ENCODE measurements around the gene UTP11.

UTP11 gene

DNA sequence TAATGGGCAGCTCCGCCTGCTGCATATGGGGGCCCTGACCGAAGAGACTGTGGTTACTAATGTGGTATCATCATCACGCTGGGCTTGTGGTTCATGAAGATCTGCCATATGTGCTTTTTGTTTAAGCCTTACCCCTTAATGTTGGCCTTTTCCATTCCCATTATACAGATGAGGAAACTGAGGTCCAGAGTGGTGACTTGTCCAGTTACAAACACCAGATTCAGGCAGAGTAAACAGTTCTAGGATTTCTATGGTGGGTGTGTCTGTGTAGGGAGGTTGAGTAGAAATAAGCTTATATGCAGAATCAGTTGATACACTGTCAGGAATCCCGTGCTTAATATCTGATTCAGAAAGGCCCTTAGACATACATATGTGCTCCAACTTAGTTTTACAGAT lies 691 bp downstream of the UTP11 start:
- Histone ChIP-seq H3K23ac (ENCODE audit: low read length) (no peak overlapping the region), H3K4ac (ENCODE audit: low read depth, low read length) (no peak overlapping the region), H3K27ac (ENCODE audit: low read depth, low read length) (peak overlapping the region; percentile 83), H4K5ac (ENCODE audit: low read length) (no peak overlapping the region), H2BK120ac (ENCODE audit: low read depth, low read length) (no peak overlapping the region), H2BK5ac (ENCODE audit: low read length) (no peak overlapping the region), H4K8ac (ENCODE audit: low read depth, low read length) (no peak overlapping the region), H3K79me2 (ENCODE audit: control insufficient read depth, insufficient read depth, low read length) (peaks cover 41% of the 10 kb centered on the region), H3K56ac (ENCODE audit: low read length) (peak overlapping the region; percentile 92), H3K9ac (ENCODE audit: low read length) (peak overlapping the region; percentile 96), H3K36me3 (ENCODE audit: control insufficient read depth, insufficient read depth, low read length) (peaks cover 2% of the 10 kb centered on the region), H3K79me1 (ENCODE audit: low read length) (peaks cover 13% of the 10 kb centered on the region), H2AK5ac (ENCODE audit: low read length) (peak overlapping the region; percentile 13), H3K4me3 (ENCODE audit: low read length) (peak overlapping the region; percentile 94), H3K18ac (ENCODE audit: low read length) (no peak overlapping the region), H2BK15ac (replicated peaks; ENCODE audit: low read depth) (no peak overlapping the region), H3K27me3 (ENCODE audit: insufficient read depth, low read length, poor library complexity) (no peaks in the 10 kb centered on the region), H3K4me2 (ENCODE audit: low read length) (peak overlapping the region; percentile 84), H3K4me1 (ENCODE audit: control insufficient read depth, low read depth, low read length) (peaks cover 5% of the 10 kb centered on the region)
- WGBS (ENCODE audit: extremely low coverage, insufficient coverage, low lambda C conversion rate) = no CpG with 5 or more reads among the region's 4 CpGs
- DNase-seq = no peak

DNA sequence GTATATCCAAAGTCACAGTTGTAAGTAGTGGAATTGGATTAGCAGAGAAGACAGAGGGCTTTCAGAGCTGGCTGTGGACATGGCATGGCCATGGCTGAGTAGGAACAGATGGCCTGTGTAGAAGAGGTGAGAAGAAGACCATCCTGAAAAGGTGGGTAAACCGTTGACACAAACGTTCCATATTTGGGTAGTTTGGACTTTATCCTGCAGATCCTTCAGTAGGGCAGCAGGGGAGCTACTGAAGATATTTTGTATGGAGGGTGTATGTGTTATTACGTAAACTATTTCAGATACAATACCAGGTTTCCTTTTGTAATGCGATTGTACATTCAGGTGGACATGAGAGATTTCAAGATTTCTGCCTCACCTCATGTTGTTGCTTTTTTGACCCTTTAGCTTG lies 1.6 kb downstream of the UTP11 start:
- Histone ChIP-seq H3K27ac (ENCODE audit: low read depth, low read length) (no peak overlapping the region), H3K4me2 (ENCODE audit: low read length) (no peak overlapping the region), H3K4me1 (ENCODE audit: control insufficient read depth, low read depth, low read length) (peaks cover 3% of the 10 kb centered on the region), H3K23ac (ENCODE audit: low read length) (no peak overlapping the region), H2BK15ac (replicated peaks; ENCODE audit: low read depth) (no peak overlapping the region), H3K56ac (ENCODE audit: low read length) (no peak overlapping the region), H2BK120ac (ENCODE audit: low read depth, low read length) (no peak overlapping the region), H3K27me3 (ENCODE audit: insufficient read depth, low read length, poor library complexity) (no peaks in the 10 kb centered on the region), H4K5ac (ENCODE audit: low read length) (no peak overlapping the region), H2BK5ac (ENCODE audit: low read length) (no peak overlapping the region), H3K79me2 (ENCODE audit: control insufficient read depth, insufficient read depth, low read length) (peaks cover 41% of the 10 kb centered on the region), H2AK5ac (ENCODE audit: low read length) (no peak overlapping the region), H3K4ac (ENCODE audit: low read depth, low read length) (no peak overlapping the region), H3K36me3 (ENCODE audit: control insufficient read depth, insufficient read depth, low read length) (peaks cover 2% of the 10 kb centered on the region), H4K8ac (ENCODE audit: low read depth, low read length) (no peak overlapping the region), H3K4me3 (ENCODE audit: low read length) (no peak overlapping the region), H3K18ac (ENCODE audit: low read length) (no peak overlapping the region), H3K9ac (ENCODE audit: low read length) (no peak overlapping the region), H3K79me1 (ENCODE audit: low read length) (peaks cover 13% of the 10 kb centered on the region)
- WGBS (ENCODE audit: extremely low coverage, insufficient coverage, low lambda C conversion rate) = no CpG with 5 or more reads among the region's 4 CpGs
- DNase-seq = no peak

DNA sequence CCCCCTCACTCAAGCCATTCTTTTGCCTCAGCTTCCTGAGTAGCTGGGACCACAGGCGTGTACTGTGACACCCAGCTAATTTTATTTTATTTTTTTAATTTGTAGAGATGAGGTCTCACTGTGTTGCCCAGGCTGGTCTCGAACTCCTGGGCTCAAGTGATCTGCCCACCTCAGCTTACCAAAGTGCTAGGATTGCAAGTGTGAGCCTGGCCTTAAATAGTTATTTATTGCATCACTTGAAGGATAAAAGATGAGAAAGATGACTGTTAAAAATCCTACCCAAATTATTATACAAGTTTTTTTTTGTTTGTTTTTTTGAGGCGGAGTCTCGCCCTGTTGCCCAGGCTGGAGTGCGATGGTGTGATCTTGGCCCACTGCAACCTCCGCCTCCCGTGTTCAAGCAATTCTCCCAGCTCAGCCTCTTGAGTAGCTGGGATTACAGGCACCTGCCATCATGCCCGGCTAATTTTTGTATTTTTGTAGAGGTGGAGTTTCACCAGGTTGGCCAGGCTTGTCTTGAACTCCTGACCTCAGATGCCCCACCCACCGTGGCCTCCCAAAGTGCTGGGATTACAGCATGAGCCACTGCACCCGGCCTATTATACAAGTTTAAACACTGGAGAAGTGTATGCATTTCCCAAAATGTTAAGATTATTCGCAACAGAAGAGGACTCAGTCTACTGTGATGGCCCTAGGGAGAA lies 2.3 kb downstream of the UTP11 start:
- no CpG with 5 or more reads among the region's 11 CpGs for WGBS (ENCODE audit: extremely low coverage, insufficient coverage, low lambda C conversion rate)
- Histone ChIP-seq H4K8ac (ENCODE audit: low read depth, low read length) (no peak overlapping the region), H3K27ac (ENCODE audit: low read depth, low read length) (no peak overlapping the region), H3K9ac (ENCODE audit: low read length) (no peak overlapping the region), H3K27me3 (ENCODE audit: insufficient read depth, low read length, poor library complexity) (no peaks in the 10 kb centered on the region), H3K79me1 (ENCODE audit: low read length) (peaks cover 15% of the 10 kb centered on the region), H3K4me3 (ENCODE audit: low read length) (no peak overlapping the region), H3K4me1 (ENCODE audit: control insufficient read depth, low read depth, low read length) (peaks cover 3% of the 10 kb centered on the region), H4K5ac (ENCODE audit: low read length) (no peak overlapping the region), H3K18ac (ENCODE audit: low read length) (no peak overlapping the region), H3K56ac (ENCODE audit: low read length) (no peak overlapping the region), H2BK5ac (ENCODE audit: low read length) (no peak overlapping the region), H2BK120ac (ENCODE audit: low read depth, low read length) (no peak overlapping the region), H2BK15ac (replicated peaks; ENCODE audit: low read depth) (no peak overlapping the region), H3K4me2 (ENCODE audit: low read length) (no peak overlapping the region), H3K79me2 (ENCODE audit: control insufficient read depth, insufficient read depth, low read length) (peaks cover 41% of the 10 kb centered on the region), H3K23ac (ENCODE audit: low read length) (no peak overlapping the region), H3K36me3 (ENCODE audit: control insufficient read depth, insufficient read depth, low read length) (peaks cover 4% of the 10 kb centered on the region), H2AK5ac (ENCODE audit: low read length) (no peak overlapping the region), H3K4ac (ENCODE audit: low read depth, low read length) (no peak overlapping the region)
- no peak for DNase-seq

DNA sequence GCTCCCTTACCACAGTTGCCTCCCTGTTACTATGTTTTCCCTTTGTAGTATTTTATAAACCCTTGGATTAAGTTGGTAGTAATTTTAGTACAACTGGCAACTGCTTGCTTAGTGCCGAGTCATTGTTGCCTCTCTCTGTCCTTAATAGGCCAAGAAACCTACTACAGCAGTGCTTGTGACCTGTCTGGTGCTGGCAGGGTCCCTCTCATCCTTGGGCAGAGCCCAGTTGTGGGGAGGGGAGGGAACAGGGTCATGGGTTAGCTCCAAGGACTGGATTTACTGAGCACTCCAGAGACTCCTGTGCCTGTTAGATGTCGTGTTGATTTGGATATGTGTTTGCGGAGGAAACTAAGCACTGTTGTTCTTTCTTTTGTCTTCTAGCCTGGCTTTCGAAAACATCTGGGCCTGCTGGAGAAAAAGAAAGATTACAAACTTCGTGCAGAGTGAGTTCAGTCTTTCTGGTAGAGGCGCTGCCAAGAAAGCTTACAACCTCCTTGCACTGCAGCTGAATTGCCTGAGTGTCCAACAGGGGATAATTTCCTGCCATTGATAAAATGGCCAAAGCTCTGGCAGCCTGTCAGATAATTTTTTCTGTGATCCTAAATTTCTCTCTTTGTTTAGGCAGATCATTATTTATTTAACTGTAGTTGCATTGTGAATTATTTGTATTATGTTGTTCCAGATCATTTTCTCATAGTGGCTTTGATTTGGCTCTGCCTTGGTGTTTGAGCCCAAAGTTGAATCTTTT lies 3.6 kb downstream of the UTP11 start:
- no peak overlapping the region for H3K27ac ChIP-seq (ENCODE audit: low read depth, low read length)
- no peak overlapping the region for H2BK15ac ChIP-seq (replicated peaks; ENCODE audit: low read depth)
- no peak overlapping the region for H3K9ac ChIP-seq (ENCODE audit: low read length)
- H3K79me2 ChIP-seq (ENCODE audit: control insufficient read depth, insufficient read depth, low read length) = peaks cover 41% of the 10 kb centered on the region
- H3K36me3 ChIP-seq (ENCODE audit: control insufficient read depth, insufficient read depth, low read length) = peaks cover 4% of the 10 kb centered on the region
- no peak overlapping the region for H2AK5ac ChIP-seq (ENCODE audit: low read length)
- no peak overlapping the region for H3K4me3 ChIP-seq (ENCODE audit: low read length)
- H3K4me2 ChIP-seq (ENCODE audit: low read length) = no peak overlapping the region
- no peaks in the 10 kb centered on the region for H3K27me3 ChIP-seq (ENCODE audit: insufficient read depth, low read length, poor library complexity)
- H4K8ac ChIP-seq (ENCODE audit: low read depth, low read length) = no peak overlapping the region
- no peak overlapping the region for H3K56ac ChIP-seq (ENCODE audit: low read length)
- peaks cover 15% of the 10 kb centered on the region for H3K79me1 ChIP-seq (ENCODE audit: low read length)
- H3K4me1 ChIP-seq (ENCODE audit: control insufficient read depth, low read depth, low read length) = peaks cover 3% of the 10 kb centered on the region
- DNase-seq = no peak
- no peak overlapping the region for H3K18ac ChIP-seq (ENCODE audit: low read length)
- H2BK5ac ChIP-seq (ENCODE audit: low read length) = no peak overlapping the region
- no peak overlapping the region for H3K4ac ChIP-seq (ENCODE audit: low read depth, low read length)
- H3K23ac ChIP-seq (ENCODE audit: low read length) = no peak overlapping the region
- no peak overlapping the region for H2BK120ac ChIP-seq (ENCODE audit: low read depth, low read length)
- no peak overlapping the region for H4K5ac ChIP-seq (ENCODE audit: low read length)
- WGBS (ENCODE audit: extremely low coverage, insufficient coverage, low lambda C conversion rate) = no CpG with 5 or more reads among the region's 6 CpGs

DNA sequence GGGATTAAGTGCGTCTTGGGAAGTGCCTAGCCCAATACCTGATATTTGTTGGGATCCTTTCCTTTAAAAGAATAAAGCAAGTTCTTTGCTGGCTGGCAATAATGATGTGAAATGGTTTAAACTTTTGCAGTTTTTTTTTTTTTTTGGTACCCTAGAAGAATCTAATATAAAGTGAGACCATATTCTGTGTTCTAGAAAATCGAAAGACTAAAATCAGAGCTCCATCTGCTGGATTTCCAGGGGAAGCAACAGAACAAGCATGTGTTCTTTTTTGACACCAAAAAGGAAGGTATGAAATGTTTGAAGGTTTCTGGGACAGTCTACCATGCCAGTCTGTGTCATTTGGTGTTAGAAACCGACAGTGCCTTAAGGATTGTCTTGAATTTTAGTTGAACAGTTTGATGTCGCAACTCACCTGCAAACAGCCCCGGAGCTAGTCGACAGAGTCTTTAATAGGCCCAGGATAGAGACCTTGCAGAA lies 6.4 kb downstream of the UTP11 start:
- DNase-seq = peak; percentile 53
- Histone ChIP-seq H3K27me3 (ENCODE audit: insufficient read depth, low read length, poor library complexity) (no peaks in the 10 kb centered on the region), H3K18ac (ENCODE audit: low read length) (no peak overlapping the region), H3K4me2 (ENCODE audit: low read length) (no peak overlapping the region), H2AK5ac (ENCODE audit: low read length) (no peak overlapping the region), H3K4me3 (ENCODE audit: low read length) (no peak overlapping the region), H3K27ac (ENCODE audit: low read depth, low read length) (no peak overlapping the region), H3K9ac (ENCODE audit: low read length) (no peak overlapping the region), H2BK120ac (ENCODE audit: low read depth, low read length) (no peak overlapping the region), H2BK5ac (ENCODE audit: low read length) (no peak overlapping the region), H3K4me1 (ENCODE audit: control insufficient read depth, low read depth, low read length) (no peaks in the 10 kb centered on the region), H4K5ac (ENCODE audit: low read length) (no peak overlapping the region), H3K4ac (ENCODE audit: low read depth, low read length) (no peak overlapping the region), H3K56ac (ENCODE audit: low read length) (no peak overlapping the region), H4K8ac (ENCODE audit: low read depth, low read length) (no peak overlapping the region), H2BK15ac (replicated peaks; ENCODE audit: low read depth) (no peak overlapping the region), H3K23ac (ENCODE audit: low read length) (no peak overlapping the region), H3K36me3 (ENCODE audit: control insufficient read depth, insufficient read depth, low read length) (peaks cover 11% of the 10 kb centered on the region), H3K79me1 (ENCODE audit: low read length) (peaks cover 10% of the 10 kb centered on the region), H3K79me2 (ENCODE audit: control insufficient read depth, insufficient read depth, low read length) (peaks cover 28% of the 10 kb centered on the region)
- no CpG with 5 or more reads among the region's 6 CpGs for WGBS (ENCODE audit: extremely low coverage, insufficient coverage, low lambda C conversion rate)
